Ascending aorta (tissue), 2 donors: Measurements from ENCODE around the gene ARL17A. TPM values are rescaled to one million over a fixed set of nuclear protein-coding genes. Genes with fewer than 3 reads are reported as not detected.
A peak's percentile ranks its signal among the peaks of the same experiment; 100 is the strongest.
"Not testable (repeated sequence)": the region's sequence is repeated elsewhere in the genome, so short reads cannot be mapped to it uniquely, and the experiment has no call there.

Source experiments
- DNase-seq, 2 donors: peaks; one replicate each; pipeline ENCODE4 v3.0.0-alpha.2; 2019; ENCODE audit warnings: low spot score in 2 of 2
- H3K27ac ChIP-seq, 2 donors: fragments of 200-600 bp; sonication (generic); one replicate each; pipeline ENCODE4 v1.5.1; 2016 to 2017; ENCODE audit warnings: mild to moderate bottlenecking in 1 of 2
- H3K27me3 ChIP-seq: fragments of 200-600 bp; sonication (generic); one replicate; pipeline ENCODE4 v1.5.1; 2017
- H3K36me3 ChIP-seq, 2 donors: fragments of 200-600 bp; sonication (generic); one replicate each; pipeline ENCODE4 v1.5.1; 2016
- H3K4me1 ChIP-seq, 2 donors: fragments of 200-600 bp; sonication (generic); one replicate each; pipeline ENCODE4 v1.5.1; 2016 to 2017; ENCODE audit warnings: mild to moderate bottlenecking in 1 of 2
- H3K4me3 ChIP-seq, 2 donors: fragments of 200-600 bp; sonication (generic); one replicate each; pipeline ENCODE4 v1.5.1; 2016 to 2017; ENCODE audit warnings: mild to moderate bottlenecking in 1 of 2
- H3K9me3 ChIP-seq, 2 donors: fragments of 200-600 bp; sonication (generic); one replicate each; pipeline ENCODE4 v1.5.1; 2016
- intact Hi-C: fragments of 100-400 bp; cut with DNase I; formaldehyde crosslinking; loops from one replicate; pipeline ENCODE4 v1.15.1; 2023
- total RNA-seq: library from RNA; depleted of rRNA; stranded (reverse); fragments of >200 nt; gene quantifications from one replicate; pipeline ENCODE4 v1.1.0, GENCODE V29; 2016

Gene ARL17A
- 3.4 TPM for total RNA-seq

DNA sequence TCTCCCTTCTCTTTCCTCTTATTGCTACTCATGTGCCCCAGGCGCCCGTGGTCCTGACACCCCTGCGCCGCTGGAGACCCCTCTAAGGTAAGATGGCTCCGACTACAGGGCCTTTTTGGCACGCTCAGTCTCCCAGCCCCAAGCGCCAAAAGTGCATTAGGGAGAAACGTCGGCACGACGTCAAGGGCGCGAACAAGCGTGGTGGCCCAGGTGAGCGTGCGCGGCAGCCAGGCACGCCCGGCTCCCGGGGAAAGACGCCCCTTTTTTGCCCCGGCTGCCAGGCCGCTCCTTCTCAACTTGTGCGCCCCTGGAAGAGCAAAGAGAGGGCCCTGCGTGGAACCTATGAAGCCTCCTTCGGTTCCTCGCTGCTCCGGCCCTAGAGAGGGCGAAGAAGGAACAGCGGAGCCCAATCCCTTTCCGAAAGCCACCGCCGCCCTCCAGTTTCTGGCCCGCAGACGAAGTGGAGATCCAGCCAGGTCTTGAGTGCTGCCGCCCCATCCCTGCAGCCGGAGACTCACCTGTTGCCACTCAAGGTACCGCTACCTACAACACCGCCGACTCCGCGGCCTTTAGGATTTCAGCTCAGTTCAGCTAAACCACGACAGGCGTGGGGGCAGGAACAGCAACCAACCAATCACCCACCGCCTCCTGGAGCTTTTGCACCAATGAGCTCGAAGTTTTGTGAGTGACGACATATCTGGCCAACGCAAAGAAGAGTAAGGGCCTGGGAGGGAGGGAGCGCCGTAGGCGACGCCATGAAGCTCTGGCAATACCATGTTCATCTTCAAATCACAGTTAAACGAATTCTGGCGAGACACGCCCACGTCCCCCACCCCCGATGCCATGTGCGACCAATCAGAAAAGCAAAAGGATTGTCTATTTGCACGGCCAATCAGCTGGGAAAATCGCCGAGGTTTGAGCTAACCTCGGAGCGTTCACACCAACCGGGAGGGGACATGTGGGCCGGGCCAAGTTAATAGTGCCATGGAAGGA is at the start of gene ARL17A:
ARL17A (minus strand) TSS at position 609 of the 993 bp plus-strand sequence. CDS start 3,369 bp downstream, outside the sequence.
- H3K4me3 ChIP-seq: peak within 1 kb of the TSS in 1 of 2 donors; percentile 38
- H3K9me3 ChIP-seq, intact Hi-C loops, H3K36me3 ChIP-seq, H3K4me1 ChIP-seq, H3K27me3 ChIP-seq: not testable (repeated sequence)
- H3K27ac ChIP-seq: peak within 1 kb of the TSS in 1 of 2 donors; percentile 64
- peak; percentile 63 to 92 for DNase-seq

DNA sequence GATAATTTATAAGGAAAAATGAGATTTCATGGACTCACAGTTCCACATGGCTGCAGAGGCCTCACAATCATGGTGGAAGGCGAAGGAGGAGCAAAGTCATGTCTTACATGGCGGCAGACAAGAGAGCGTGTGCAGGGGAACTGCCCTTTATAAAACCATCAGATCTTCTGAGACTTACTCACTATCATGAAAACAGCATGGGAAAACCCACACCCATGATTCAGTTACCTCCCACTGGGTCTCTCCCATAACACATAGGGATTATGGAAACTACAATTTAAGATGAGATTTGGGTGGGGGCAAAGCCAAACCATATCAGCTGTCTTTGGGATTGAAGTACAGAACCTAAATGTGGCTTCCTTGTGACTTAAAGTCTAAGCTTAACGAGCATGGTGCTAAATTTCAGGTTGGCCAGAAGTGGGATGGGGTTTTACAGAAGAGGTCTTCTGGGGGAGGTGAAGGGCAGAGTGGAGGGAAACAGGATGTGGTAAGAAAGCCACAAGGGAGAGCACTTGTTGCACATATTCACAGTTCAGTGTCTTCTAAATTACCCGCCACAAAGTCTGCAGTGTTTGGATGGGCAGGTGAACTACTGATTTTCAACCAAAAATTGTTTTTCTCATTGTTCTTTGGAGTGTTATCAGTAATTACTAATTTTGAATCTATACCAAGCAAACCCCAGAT is 49.4 kb upstream of the ARL17A start:
- H3K4me3 ChIP-seq, H3K9me3 ChIP-seq, H3K27me3 ChIP-seq, H3K4me1 ChIP-seq, H3K36me3 ChIP-seq, intact Hi-C loops, H3K27ac ChIP-seq, DNase-seq: not testable (repeated sequence)

DNA sequence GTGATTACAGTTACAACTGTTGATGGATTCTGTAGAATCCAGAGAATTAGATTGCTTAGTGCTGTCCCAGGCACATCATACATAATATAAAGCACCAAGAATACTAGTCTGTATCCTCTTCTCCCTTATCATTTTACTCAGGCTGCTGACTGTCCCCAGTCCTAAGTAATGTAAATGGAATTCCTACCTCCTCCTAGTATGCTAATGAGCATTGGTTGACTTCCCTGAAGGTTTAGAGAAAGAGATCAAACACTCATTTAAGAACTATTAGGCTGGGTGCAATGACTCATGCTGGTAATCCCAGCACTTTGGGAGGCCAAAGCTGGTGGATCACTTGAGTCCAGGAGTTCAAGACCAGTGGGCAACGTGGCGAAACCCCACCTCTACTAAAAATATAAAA is 48.0 kb upstream of the ARL17A start:
- intact Hi-C loops, H3K4me1 ChIP-seq, H3K27me3 ChIP-seq, H3K36me3 ChIP-seq, H3K9me3 ChIP-seq, DNase-seq, H3K4me3 ChIP-seq, H3K27ac ChIP-seq: not testable (repeated sequence)

DNA sequence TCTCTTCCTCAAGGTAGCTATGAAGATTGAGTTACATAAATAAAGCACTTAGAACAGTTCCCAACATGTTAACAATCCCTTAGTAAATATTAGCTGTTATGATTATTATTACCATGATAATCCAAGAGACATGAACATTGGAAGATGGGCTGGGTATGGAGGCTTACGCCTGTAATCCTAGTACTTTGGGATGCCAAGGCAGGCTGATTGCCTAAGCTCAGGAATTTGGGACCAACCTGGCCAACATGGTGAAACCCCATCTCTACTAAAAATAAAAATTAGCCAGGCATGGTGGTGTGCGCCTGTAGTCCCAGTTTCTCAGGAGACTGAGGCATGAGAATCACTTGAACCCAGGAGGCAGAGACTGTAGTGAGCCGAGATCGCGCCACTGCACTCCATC is 45.2 kb upstream of the ARL17A start:
- H3K36me3 ChIP-seq, DNase-seq, H3K4me1 ChIP-seq, H3K27ac ChIP-seq, intact Hi-C loops, H3K27me3 ChIP-seq, H3K9me3 ChIP-seq, H3K4me3 ChIP-seq: not testable (repeated sequence)

DNA sequence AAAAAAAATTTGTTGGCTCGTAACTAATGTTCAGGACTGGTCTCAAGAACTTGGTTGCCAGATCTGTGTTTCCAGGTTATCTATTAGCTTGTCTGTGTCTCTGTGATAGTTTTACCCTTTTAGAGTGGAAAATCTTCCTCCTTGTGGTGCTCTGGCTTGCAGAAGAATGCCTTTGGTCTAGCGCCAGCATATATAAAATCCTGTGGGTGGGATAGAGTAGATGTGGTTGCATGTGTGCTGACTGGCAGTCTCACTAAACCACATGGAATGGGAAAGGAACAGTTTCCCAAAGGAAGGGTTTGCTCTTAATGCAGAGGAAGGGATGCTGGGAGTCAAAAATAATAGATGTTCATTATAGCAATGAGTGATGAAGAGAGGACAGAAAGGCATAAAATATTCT is 44.3 kb upstream of the ARL17A start:
- H3K4me3 ChIP-seq, H3K27ac ChIP-seq, H3K36me3 ChIP-seq, DNase-seq, intact Hi-C loops, H3K27me3 ChIP-seq, H3K4me1 ChIP-seq, H3K9me3 ChIP-seq: not testable (repeated sequence)

DNA sequence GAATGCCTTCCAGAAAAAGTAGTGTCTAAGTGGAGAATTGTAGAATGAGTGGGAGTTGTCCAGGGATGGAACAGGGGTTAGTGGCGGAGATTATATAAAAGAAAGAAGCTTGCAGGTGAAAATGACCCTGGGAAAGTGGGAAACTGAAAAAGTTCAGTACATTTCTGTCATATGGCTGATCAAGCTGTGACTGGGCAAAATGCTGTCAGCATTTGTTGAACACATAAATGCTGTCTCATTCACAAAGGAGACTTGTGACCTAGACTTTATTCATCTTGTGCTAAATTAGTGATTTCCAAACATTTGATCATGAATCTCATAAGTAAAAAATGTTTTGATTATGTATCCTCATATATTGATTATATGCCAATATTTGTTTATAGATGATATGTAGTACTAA is 39.5 kb upstream of the ARL17A start:
- H3K36me3 ChIP-seq, DNase-seq, H3K4me1 ChIP-seq, intact Hi-C loops, H3K4me3 ChIP-seq, H3K27ac ChIP-seq, H3K9me3 ChIP-seq, H3K27me3 ChIP-seq: not testable (repeated sequence)

DNA sequence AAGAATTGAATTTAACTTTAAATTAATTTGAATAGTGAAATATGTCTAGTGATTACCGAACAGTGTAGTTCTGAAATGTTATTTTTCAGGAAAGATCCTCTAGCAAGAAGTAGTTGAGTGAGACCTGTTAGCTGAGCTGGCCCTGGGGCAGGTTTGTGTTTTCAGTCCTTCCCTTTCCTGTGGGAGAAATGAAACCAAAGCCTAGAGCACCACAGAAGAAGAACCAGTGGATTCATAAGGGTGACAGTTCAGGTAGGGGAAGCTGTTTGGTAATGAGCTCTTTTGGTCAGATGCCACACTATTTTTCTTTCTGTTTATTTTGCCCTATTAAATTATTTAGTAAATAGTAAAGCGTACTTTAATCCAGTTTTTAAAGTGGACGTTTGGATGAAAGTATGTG is 37.6 kb upstream of the ARL17A start:
- H3K27ac ChIP-seq, intact Hi-C loops, DNase-seq, H3K4me3 ChIP-seq, H3K27me3 ChIP-seq, H3K36me3 ChIP-seq, H3K4me1 ChIP-seq, H3K9me3 ChIP-seq: not testable (repeated sequence)

GRCh38 chr17:46613876-46614275 is 34.4 kb upstream of the ARL17A start:
- H3K4me3 ChIP-seq, H3K9me3 ChIP-seq, H3K27me3 ChIP-seq, intact Hi-C loops, DNase-seq, H3K27ac ChIP-seq, H3K4me1 ChIP-seq, H3K36me3 ChIP-seq: not testable (repeated sequence)

DNA sequence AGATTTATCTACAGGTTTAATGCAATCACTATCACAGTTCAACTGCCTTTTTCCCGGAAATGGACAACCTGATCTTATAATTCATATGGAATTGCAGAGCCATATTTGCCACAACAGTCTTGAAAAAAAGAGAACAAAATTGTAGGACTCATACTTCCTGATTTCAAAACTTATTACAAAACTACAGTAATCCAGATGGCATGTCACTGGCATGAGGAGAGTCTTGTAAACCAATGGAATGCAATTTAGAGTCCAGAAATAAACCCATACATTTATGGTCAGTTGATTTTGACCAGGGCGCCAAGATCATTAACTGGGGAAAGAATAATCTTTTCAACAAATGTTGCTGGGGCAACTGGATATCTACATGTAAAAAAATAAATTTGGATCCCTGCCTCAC is 31.8 kb upstream of the ARL17A start:
- intact Hi-C loops: not testable (repeated sequence)

DNA sequence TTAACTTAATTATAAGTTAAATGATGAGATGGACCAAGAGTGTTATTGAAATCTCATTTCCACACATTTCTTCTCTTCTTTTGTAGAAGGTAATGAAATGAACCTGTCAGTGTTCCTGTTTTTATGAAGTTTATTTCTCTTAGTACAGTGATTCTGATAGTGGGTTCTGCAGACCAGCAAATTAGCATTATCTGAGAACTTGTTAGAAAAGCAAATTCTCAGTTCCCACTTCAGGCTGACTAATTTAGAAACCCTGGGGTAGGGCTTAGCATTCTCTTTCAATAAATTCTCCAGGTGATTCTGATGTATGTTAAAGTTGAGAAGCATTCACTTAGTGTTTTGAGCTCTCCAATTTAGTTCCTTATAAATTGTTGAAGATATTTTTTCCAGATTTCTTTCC is 23.6 kb upstream of the ARL17A start:
- DNase-seq, H3K36me3 ChIP-seq, H3K27me3 ChIP-seq, intact Hi-C loops, H3K4me1 ChIP-seq, H3K9me3 ChIP-seq, H3K4me3 ChIP-seq, H3K27ac ChIP-seq: not testable (repeated sequence)

More for the DNA sequence above, 31.8 kb upstream of the ARL17A start:
- not testable (repeated sequence) for H3K4me3 ChIP-seq, DNase-seq, H3K27ac ChIP-seq, H3K27me3 ChIP-seq, H3K36me3 ChIP-seq, H3K4me1 ChIP-seq, H3K9me3 ChIP-seq

DNA sequence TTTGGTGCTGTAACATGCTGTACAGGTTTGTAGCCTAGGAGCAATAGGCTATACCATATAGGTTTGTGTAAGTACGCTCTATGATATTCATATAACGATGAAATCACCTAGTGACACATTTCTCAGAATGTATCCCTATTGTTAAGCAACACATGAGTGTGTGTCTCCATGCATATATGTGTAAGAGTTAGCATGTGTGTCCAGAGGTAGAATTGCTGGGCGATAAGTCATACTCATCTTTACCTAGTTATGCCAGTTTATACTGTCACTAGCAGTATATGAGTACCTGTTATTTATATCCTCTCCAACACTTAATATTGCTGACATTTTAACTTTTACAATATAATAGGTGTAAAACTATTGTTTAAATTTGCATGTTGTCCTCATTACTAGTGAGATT is 21.3 kb upstream of the ARL17A start:
- intact Hi-C loops, DNase-seq, H3K27ac ChIP-seq, H3K4me3 ChIP-seq, H3K4me1 ChIP-seq, H3K9me3 ChIP-seq, H3K36me3 ChIP-seq, H3K27me3 ChIP-seq: not testable (repeated sequence)

- intact Hi-C loops, H3K4me1 ChIP-seq, H3K9me3 ChIP-seq, H3K27me3 ChIP-seq, H3K36me3 ChIP-seq, H3K4me3 ChIP-seq, DNase-seq, H3K27ac ChIP-seq: not testable (repeated sequence)
These were observed 18.9 kb upstream of the ARL17A start for GRCh38 chr17:46598344-46598931.

DNA sequence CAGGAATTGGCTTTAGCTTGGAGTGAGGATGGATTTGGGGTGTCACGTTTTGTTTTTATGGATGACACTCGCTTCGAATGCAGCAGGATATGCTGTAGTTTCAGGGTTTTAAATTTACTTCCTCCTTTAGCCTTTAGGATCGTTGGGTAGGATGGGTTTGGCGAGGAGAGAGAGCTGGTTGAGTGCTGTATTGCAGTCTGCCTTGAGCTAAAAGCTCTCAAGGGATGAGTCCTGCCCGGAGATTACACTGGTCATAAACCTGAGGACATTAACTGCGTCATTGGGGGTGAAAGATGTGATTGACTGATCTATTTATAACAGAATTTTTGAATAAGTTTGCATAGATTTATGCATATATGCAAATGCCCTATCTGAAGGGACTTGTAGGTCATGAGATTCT is 11.8 kb upstream of the ARL17A start:
- DNase-seq, H3K9me3 ChIP-seq, intact Hi-C loops, H3K27me3 ChIP-seq, H3K36me3 ChIP-seq, H3K4me3 ChIP-seq, H3K27ac ChIP-seq, H3K4me1 ChIP-seq: not testable (repeated sequence)
